T-helper 2 cell treated with Interferon-gamma antibody and Interleukin-4, amounts not matched to agents 5 μg/mL and 100 μg/mL, for 36 hours (primary cell): Measurements from ENCODE around the gene CADPS.

Source experiments
- DNase-seq: peaks from one replicate; pipeline ENCODE4 v3.0.0; 2021; ENCODE audit warnings: low spot score
- H3K27ac Mint-ChIP-seq: one replicate; pipeline ENCODE4 v1.8.0; 2021; ENCODE audit warnings: mild to moderate bottlenecking, mixed read lengths
- H3K27me3 Mint-ChIP-seq: one replicate; pipeline ENCODE4 v1.8.0; 2021; ENCODE audit warnings: low read depth, mixed read lengths
- H3K36me3 Mint-ChIP-seq: one replicate; pipeline ENCODE4 v1.8.0; 2021; ENCODE audit warnings: low read depth, mixed read lengths
- H3K4me1 Mint-ChIP-seq: one replicate; pipeline ENCODE4 v1.8.0; 2021; ENCODE audit warnings: low read depth, mixed read lengths
- H3K4me3 Mint-ChIP-seq: one replicate; pipeline ENCODE4 v1.8.0; 2022; ENCODE audit warnings: mild to moderate bottlenecking, moderate library complexity, mixed read lengths
- H3K9me3 Mint-ChIP-seq: one replicate; pipeline ENCODE4 v1.8.0; 2021; ENCODE audit warnings: mixed read lengths

Gene CADPS

GRCh38 chr3:62688812-62689211 is 186.4 kb downstream of the CADPS start:
- no peak for DNase-seq
- Mint-ChIP-seq H3K4me3 (no peak overlapping the region), H3K36me3 (no peaks in the 10 kb centered on the region), H3K27ac (no peak overlapping the region), H3K4me1 (no peaks in the 10 kb centered on the region), H3K9me3 (no peaks in the 10 kb centered on the region), H3K27me3 (no peaks in the 10 kb centered on the region)

GRCh38 chr3:62688050-62688449 is 187.2 kb downstream of the CADPS start:
- H3K9me3 Mint-ChIP-seq = no peaks in the 10 kb centered on the region
- H3K27me3 Mint-ChIP-seq = no peaks in the 10 kb centered on the region
- H3K36me3 Mint-ChIP-seq = no peaks in the 10 kb centered on the region
- H3K4me1 Mint-ChIP-seq = no peaks in the 10 kb centered on the region
- no peak for DNase-seq
- H3K4me3 Mint-ChIP-seq = no peak overlapping the region
- no peak overlapping the region for H3K27ac Mint-ChIP-seq

GRCh38 chr3:62686503-62687294 is 188.5 kb downstream of the CADPS start:
- H3K9me3 Mint-ChIP-seq = no peaks in the 10 kb centered on the region
- H3K4me3 Mint-ChIP-seq = no peak overlapping the region
- no peaks in the 10 kb centered on the region for H3K36me3 Mint-ChIP-seq
- H3K27me3 Mint-ChIP-seq = no peaks in the 10 kb centered on the region
- no peak for DNase-seq
- H3K4me1 Mint-ChIP-seq = no peaks in the 10 kb centered on the region
- H3K27ac Mint-ChIP-seq = no peak overlapping the region

GRCh38 chr3:62682826-62683225 is 192.4 kb downstream of the CADPS start:
- Mint-ChIP-seq H3K4me3 (no peak overlapping the region), H3K36me3 (no peaks in the 10 kb centered on the region), H3K27ac (no peak overlapping the region), H3K4me1 (no peaks in the 10 kb centered on the region), H3K9me3 (no peaks in the 10 kb centered on the region), H3K27me3 (no peaks in the 10 kb centered on the region)
- DNase-seq = no peak

GRCh38 chr3:62679988-62680387 is 195.2 kb downstream of the CADPS start:
- no peaks in the 10 kb centered on the region for H3K9me3 Mint-ChIP-seq
- no peak overlapping the region for H3K4me3 Mint-ChIP-seq
- no peak for DNase-seq
- no peak overlapping the region for H3K27ac Mint-ChIP-seq
- H3K4me1 Mint-ChIP-seq = no peaks in the 10 kb centered on the region
- no peaks in the 10 kb centered on the region for H3K36me3 Mint-ChIP-seq
- no peaks in the 10 kb centered on the region for H3K27me3 Mint-ChIP-seq

- Mint-ChIP-seq H3K9me3 (no peaks in the 10 kb centered on the region), H3K27me3 (no peaks in the 10 kb centered on the region), H3K4me3 (no peak overlapping the region), H3K36me3 (no peaks in the 10 kb centered on the region), H3K4me1 (no peaks in the 10 kb centered on the region), H3K27ac (no peak overlapping the region)
- no peak for DNase-seq
Observed at GRCh38 chr3:62678841-62679240, 196.4 kb downstream of the CADPS start.

- H3K4me3 Mint-ChIP-seq = no peak overlapping the region
- DNase-seq = no peak
- no peaks in the 10 kb centered on the region for H3K36me3 Mint-ChIP-seq
- no peak overlapping the region for H3K27ac Mint-ChIP-seq
- no peaks in the 10 kb centered on the region for H3K27me3 Mint-ChIP-seq
- H3K4me1 Mint-ChIP-seq = no peaks in the 10 kb centered on the region
- no peaks in the 10 kb centered on the region for H3K9me3 Mint-ChIP-seq
Observed at GRCh38 chr3:62677926-62678325, 197.3 kb downstream of the CADPS start.

- Mint-ChIP-seq H3K27ac (no peak overlapping the region), H3K4me1 (no peaks in the 10 kb centered on the region), H3K4me3 (no peak overlapping the region), H3K36me3 (no peaks in the 10 kb centered on the region), H3K27me3 (no peaks in the 10 kb centered on the region), H3K9me3 (no peaks in the 10 kb centered on the region)
- DNase-seq = no peak
Observed at GRCh38 chr3:62676689-62677271, 198.4 kb downstream of the CADPS start.

GRCh38 chr3:62675492-62675891 is 199.7 kb downstream of the CADPS start:
- no peak overlapping the region for H3K4me3 Mint-ChIP-seq
- H3K9me3 Mint-ChIP-seq = no peaks in the 10 kb centered on the region
- H3K4me1 Mint-ChIP-seq = no peaks in the 10 kb centered on the region
- no peaks in the 10 kb centered on the region for H3K36me3 Mint-ChIP-seq
- H3K27me3 Mint-ChIP-seq = no peaks in the 10 kb centered on the region
- H3K27ac Mint-ChIP-seq = no peak overlapping the region
- DNase-seq = no peak

GRCh38 chr3:62672988-62673313 is 202.3 kb downstream of the CADPS start:
- no peaks in the 10 kb centered on the region for H3K4me1 Mint-ChIP-seq
- H3K27me3 Mint-ChIP-seq = peaks cover 3% of the 10 kb centered on the region
- DNase-seq = no peak
- no peak overlapping the region for H3K27ac Mint-ChIP-seq
- H3K4me3 Mint-ChIP-seq = no peak overlapping the region
- H3K9me3 Mint-ChIP-seq = no peaks in the 10 kb centered on the region
- H3K36me3 Mint-ChIP-seq = no peaks in the 10 kb centered on the region

GRCh38 chr3:62672270-62672987 is 202.8 kb downstream of the CADPS start:
- no peak overlapping the region for H3K27ac Mint-ChIP-seq
- peaks cover 3% of the 10 kb centered on the region for H3K27me3 Mint-ChIP-seq
- H3K4me3 Mint-ChIP-seq = no peak overlapping the region
- H3K9me3 Mint-ChIP-seq = no peaks in the 10 kb centered on the region
- no peaks in the 10 kb centered on the region for H3K36me3 Mint-ChIP-seq
- no peak for DNase-seq
- no peaks in the 10 kb centered on the region for H3K4me1 Mint-ChIP-seq

- DNase-seq = no peak
- no peak overlapping the region for H3K4me3 Mint-ChIP-seq
- H3K4me1 Mint-ChIP-seq = no peaks in the 10 kb centered on the region
- no peak overlapping the region for H3K27ac Mint-ChIP-seq
- H3K27me3 Mint-ChIP-seq = peaks cover 3% of the 10 kb centered on the region
- H3K9me3 Mint-ChIP-seq = no peaks in the 10 kb centered on the region
- H3K36me3 Mint-ChIP-seq = no peaks in the 10 kb centered on the region
Observed at GRCh38 chr3:62670351-62670750, 204.9 kb downstream of the CADPS start.

GRCh38 chr3:62669161-62669560 is 206.1 kb downstream of the CADPS start:
- Mint-ChIP-seq H3K36me3 (no peaks in the 10 kb centered on the region), H3K27me3 (peaks cover 3% of the 10 kb centered on the region), H3K4me3 (no peak overlapping the region), H3K9me3 (no peaks in the 10 kb centered on the region), H3K27ac (no peak overlapping the region), H3K4me1 (no peaks in the 10 kb centered on the region)
- no peak for DNase-seq

GRCh38 chr3:62667714-62668113 is 207.5 kb downstream of the CADPS start:
- Mint-ChIP-seq H3K36me3 (no peaks in the 10 kb centered on the region), H3K9me3 (no peaks in the 10 kb centered on the region), H3K4me1 (no peaks in the 10 kb centered on the region), H3K27me3 (peaks cover 3% of the 10 kb centered on the region), H3K4me3 (no peak overlapping the region), H3K27ac (no peak overlapping the region)
- no peak for DNase-seq
